Panc1 (cell line): Measurements from ENCODE around the gene ZBTB46. TPM values are rescaled to one million over a fixed set of nuclear protein-coding genes. Genes with fewer than 3 reads are reported as not detected.

Experiments used
- ATAC-seq: fragments of 200-7000 bp; cut with Tn5 transposase; 2 replicates; pipeline ENCODE4 v1.9.1; 2020; ENCODE audit warnings: mild to moderate bottlenecking, moderate library complexity
- BruUV-seq: library from RNA; stranded (reverse); fragments of 400-500 nt; replicated peaks from 2 replicates; lab custom pipeline; 2021; lab: Mats Ljungman, UMichigan
- CTCF ChIA-PET: fragments of 300-600 bp; sonication (Branson Sonifier 250); formaldehyde crosslinking; loops from one replicate; lab custom pipeline; 2022; ENCODE audit warnings: antibody characterized with exemption; lab: Charles Lee
- POLR2A ChIA-PET: fragments of 300-600 bp; sonication (Branson Sonifier 250); formaldehyde crosslinking; loops from one replicate; lab custom pipeline; 2022; ENCODE audit warnings: antibody characterized with exemption; lab: Charles Lee
- DNase-seq: peaks from one replicate; pipeline ENCODE4 v3.0.0-alpha.2; 2010; ENCODE audit warnings: low read depth, low spot score
- H3K27ac ChIP-seq: 2 replicates; pipeline ENCODE4 v1.5.1; 2011; ENCODE audit warnings: mild to moderate bottlenecking, low read length, inconsistent platforms
- H3K27me3 ChIP-seq: fragments of 200-500 bp; sonication (Bioruptor generic); 2 replicates; pipeline ENCODE4 v1.6.0; 2014; ENCODE audit warnings: low read length, inconsistent platforms; ENCODE audit not compliant: control insufficient read depth, insufficient read depth
- H3K36me3 ChIP-seq: fragments of 200-500 bp; sonication (Bioruptor generic); 2 replicates; pipeline ENCODE4 v1.5.1; 2014; ENCODE audit warnings: inconsistent platforms, mild to moderate bottlenecking, low read length, moderate library complexity; ENCODE audit not compliant: control insufficient read depth, insufficient read depth
- H3K4me1 ChIP-seq: 2 replicates; pipeline ENCODE4 v1.5.1; 2011; ENCODE audit warnings: inconsistent platforms, mild to moderate bottlenecking, low read length, moderate library complexity; ENCODE audit not compliant: control insufficient read depth, insufficient read depth
- H3K4me3 ChIP-seq, 2 experiments: 2 replicates each; pipeline ENCODE4 v1.5.1; 2011 to 2012; ENCODE audit warnings: low read depth in 2 of 2, low read length in 2 of 2, mild to moderate bottlenecking in 2 of 2, inconsistent platforms in 1 of 2, moderate library complexity in 1 of 2
- H3K9me3 ChIP-seq: fragments of 200-500 bp; sonication (Bioruptor generic); 2 replicates; pipeline ENCODE4 v1.5.1; 2014; ENCODE audit warnings: low read depth, mild to moderate bottlenecking, inconsistent platforms, low read length, moderate library complexity; ENCODE audit not compliant: control insufficient read depth, insufficient read depth
- CTCF ChIP-seq: fragments of 450-650 bp; IDR thresholded peaks from 2 replicates; pipeline ENCODE4 v1.5.1; 2017; ENCODE audit warnings: mild to moderate bottlenecking
- POLR2AphosphoS5 ChIP-seq: IDR thresholded peaks from 2 replicates; pipeline ENCODE4 v1.6.1; 2012; ENCODE audit warnings: mild to moderate bottlenecking, low read depth, low read length, moderate library complexity
- REST ChIP-seq, 2 experiments: IDR thresholded peaks; 2 replicates each; pipeline ENCODE4 v1.6.1; 2011 to 2012; ENCODE audit warnings: low read depth in 2 of 2, control low read depth in 1 of 2, low read length in 1 of 2, mild to moderate bottlenecking in 1 of 2, moderate library complexity in 1 of 2; ENCODE audit not compliant: insufficient read depth in 1 of 2
- SIN3A ChIP-seq: IDR thresholded peaks from 2 replicates; pipeline ENCODE4 v1.6.1; 2012; ENCODE audit warnings: low read depth, mild to moderate bottlenecking, low read length, moderate library complexity, borderline replicate concordance; ENCODE audit not compliant: insufficient read depth
- TCF7L2 ChIP-seq: IDR thresholded peaks from 2 replicates; pipeline ENCODE4 v1.6.1; 2011; ENCODE audit warnings: mild to moderate bottlenecking, low read depth, low read length, inconsistent platforms
- in situ Hi-C: cut with HindIII; loops from 2 replicates; pipeline ENCODE4 v1.10.0; 2016; ENCODE audit warnings: low sequenced_read_pairs, low pct_unique_long_range_greater_than_20kb
- intact Hi-C: fragments of 100-400 bp; cut with micrococcal nuclease; formaldehyde crosslinking; loops from one replicate; pipeline ENCODE4 v1.10.0; 2022; ENCODE audit not compliant: unreplicated experiment
- total RNA-seq: library from RNA; stranded (reverse); gene quantifications from one replicate; pipeline ENCODE4 v1.2.1, GENCODE V29; 2021; ENCODE audit not compliant: unreplicated experiment

ZBTB46 gene
- total RNA-seq, 1 experiment from 2014 or later: 15.2 TPM

- in situ Hi-C loops: no loop called here
- BruUV-seq: no TSS peak
- POLR2A ChIA-PET: no interaction called here
Observed at GRCh38 chr20:63861365-63861934, 30.4 kb upstream of the ZBTB46 start, which contains the start of gene ABHD16B. Gene ABHD16B (plus strand): TSS chr20:63861498. CDS start chr20:63861541, 43 bp downstream.

GRCh38 chr20:63860325-63861051 is 29.4 kb upstream of the ZBTB46 start:
- intact Hi-C loops: no loop called here
- H3K27ac ChIP-seq: no peak overlapping the region
- H3K9me3 ChIP-seq: no peaks in the 10 kb centered on the region
- no peak overlapping the region for H3K4me3 ChIP-seq
- H3K36me3 ChIP-seq: peaks cover 2% of the 10 kb centered on the region; the same call in 1 of the 2 replicates
- no TSS peak for BruUV-seq
- no peaks in the 10 kb centered on the region for H3K27me3 ChIP-seq
- ChIA-PET CTCF (interaction anchor here (0.5 kb wide), 1 partner anchor 11 kb away, joined by 5 read pairs; no protein-coding TSS in a partner anchor), POLR2A (no interaction called here)
- ATAC-seq: no peak
- H3K4me1 ChIP-seq: peaks cover 30% of the 10 kb centered on the region
- in situ Hi-C loops: no loop called here
- no peak for DNase-seq
- TF ChIP-seq TCF7L2 (no peak), SIN3A (no peak), POLR2AphosphoS5 (no peak), CTCF (no peak)

More at GRCh38 chr20:63861365-63861934, 30.4 kb upstream of the ZBTB46 start, which contains the start of gene ABHD16B:
- CTCF ChIA-PET: no interaction called here
- no peak within 1 kb of the TSS for H3K27ac ChIP-seq
- TF ChIP-seq TCF7L2 (no peak), REST (IDR thresholded peaks at IDR 0.05; ENCODE audit: insufficient read depth in 1 of 2, low read depth in 2 of 2, low read length in 1 of 2) (no peak), POLR2AphosphoS5 (no peak), CTCF (no peak)
- DNase-seq (no peak), ATAC-seq (no peak)
- no peaks in the 10 kb centered on the region for H3K27me3 ChIP-seq
- intact Hi-C loops: no loop called here
- peaks cover 30% of the 10 kb centered on the region for H3K4me1 ChIP-seq
- H3K4me3 ChIP-seq: no peak within 1 kb of the TSS
- H3K9me3 ChIP-seq: no peaks in the 10 kb centered on the region
- H3K36me3 ChIP-seq: peaks cover 3% of the 10 kb centered on the region; the same call in 1 of the 2 replicates
